Brain pericyte (primary cell): ENCODE results near the gene FSD2.

ENCODE experiments used
- DNase-seq: peaks from one replicate; pipeline ENCODE4 v3.0.0-alpha.2; 2012; ENCODE audit warnings: low read depth, low spot score

Gene FSD2

GRCh38 chr15:82805994-82806406 lies at the start of gene FSD2:
FSD2 (minus strand) TSS chr15:82806069; CDS start chr15:82787390, 18,679 bp downstream.
- no peak for DNase-seq

- no peak for DNase-seq
Observed at GRCh38 chr15:82854554-82854953, 48.7 kb upstream of the FSD2 start.

- DNase-seq: no peak
Observed at GRCh38 chr15:82852941-82853561, 47.2 kb upstream of the FSD2 start.

GRCh38 chr15:82851981-82852511 lies 46.2 kb upstream of the FSD2 start:
- DNase-seq: no peak

- no peak for DNase-seq
Observed at GRCh38 chr15:82851306-82851850, 45.5 kb upstream of the FSD2 start.

GRCh38 chr15:82850731-82851130 lies 44.9 kb upstream of the FSD2 start:
- no peak for DNase-seq

GRCh38 chr15:82849556-82850512 lies 44.0 kb upstream of the FSD2 start:
- no peak for DNase-seq

GRCh38 chr15:82848241-82848993 lies 42.5 kb upstream of the FSD2 start:
- no peak for DNase-seq

- no peak for DNase-seq
Observed at GRCh38 chr15:82847703-82848102, 41.8 kb upstream of the FSD2 start.

GRCh38 chr15:82846621-82847020 lies 40.8 kb upstream of the FSD2 start:
- DNase-seq: no peak

GRCh38 chr15:82845686-82846085 lies 39.8 kb upstream of the FSD2 start:
- DNase-seq: no peak

GRCh38 chr15:82843566-82843965 lies 37.7 kb upstream of the FSD2 start:
- DNase-seq: no peak

- no peak for DNase-seq
Observed at GRCh38 chr15:82840166-82840565, 34.3 kb upstream of the FSD2 start.

GRCh38 chr15:82839136-82839535 lies 33.3 kb upstream of the FSD2 start:
- no peak for DNase-seq

- no peak for DNase-seq
Observed at GRCh38 chr15:82838096-82838735, 32.3 kb upstream of the FSD2 start.

- DNase-seq: no peak
Observed at GRCh38 chr15:82835391-82835917, 29.6 kb upstream of the FSD2 start.

- DNase-seq: no peak
Observed at GRCh38 chr15:82833362-82833682, 27.5 kb upstream of the FSD2 start.

- DNase-seq: no peak
Observed at GRCh38 chr15:82832601-82833361, 26.9 kb upstream of the FSD2 start.

- DNase-seq: no peak
Observed at GRCh38 chr15:82831894-82832600, 26.2 kb upstream of the FSD2 start.
